K562 (cell line): ENCODE data around the gene FAM174C. TPM values are rescaled to one million over a fixed set of nuclear protein-coding genes. Genes with fewer than 3 reads are reported as not detected.

ENCODE experiments used
- ATAC-seq: fragments of 200-7000 bp; cut with Tn5 transposase; 3 replicates; pipeline ENCODE4 v1.9.1; 2020; ENCODE audit warnings: moderate library complexity
- BruUV-seq: library from RNA; stranded (reverse); fragments of 400-500 nt; replicated peaks from 2 replicates; lab custom pipeline; 2021; lab: Mats Ljungman, UMichigan
- CTCF ChIA-PET: fragments of 300-600 bp; formaldehyde crosslinking; extraction: SDS; loops from one replicate; lab custom pipeline; 2021; ENCODE audit warnings: low intra/inter-chr PET ratio; lab: Yijun Ruan, JAX
- POLR2A ChIA-PET: fragments of 300-600, 350-650 bp; sonication (Branson Sonifier 250); formaldehyde crosslinking; extraction: SDS; loops from one replicate; lab custom pipeline; 2021; ENCODE audit warnings: antibody characterized with exemption, inconsistent platforms; lab: Yijun Ruan, JAX
- DNase-seq, 4 experiments: peaks; one replicate each; pipeline versions ENCODE4 v3.0.0 to v3.0.0-alpha.2; 2011 to 2018; ENCODE audit warnings: low spot score in 3 of 4, mixed read lengths in 3 of 4; ENCODE audit errors: extremely low read depth in 1 of 4
- FAIRE-seq: peaks from 2 replicates; lab custom pipeline; 2011; peaks lifted over from hg19 to GRCh38; lab: Jason Lieb, UNC
- H2AFZ ChIP-seq: 2 replicates; pipeline ENCODE4 v1.6.0; 2011; ENCODE audit warnings: low read depth, low read length, control low read depth, inconsistent platforms
- H3K27ac ChIP-seq: fragments of 200-600 bp; 3 replicates; pipeline ENCODE4 v1.8.0; 2011; ENCODE audit warnings: low read depth, mild to moderate bottlenecking, control low read depth, inconsistent platforms, low read length, moderate library complexity, mixed read lengths; ENCODE audit errors: extremely low read depth
- H3K27me3 ChIP-seq, 2 experiments: fragments of 300-600 bp in 1 of 2; 2 replicates in 1 of 2; 3 replicates in 1 of 2; pipeline versions ENCODE4 v1.6.0 to v1.8.0; 2011; ENCODE audit warnings: inconsistent platforms in 2 of 2, low read length in 2 of 2, mild to moderate bottlenecking in 1 of 2, mixed read lengths in 1 of 2, moderate library complexity in 1 of 2; ENCODE audit not compliant: control insufficient read depth in 2 of 2, insufficient read depth in 2 of 2
- H3K36me3 ChIP-seq: fragments of 300-600 bp; 3 replicates; pipeline ENCODE4 v1.8.0; 2011; ENCODE audit warnings: mild to moderate bottlenecking, low read length, inconsistent platforms; ENCODE audit not compliant: control insufficient read depth, insufficient read depth
- H3K4me1 ChIP-seq, 2 experiments: fragments of 200-600 bp in 1 of 2; replicated peaks in 1 of 2; 2 replicates in 1 of 2; 3 replicates in 1 of 2; pipeline versions ENCODE4 v1.5.1 to v1.8.0; 2011; ENCODE audit warnings: inconsistent platforms in 2 of 2, low read length in 2 of 2, mild to moderate bottlenecking in 1 of 2, mixed read lengths in 1 of 2, moderate library complexity in 1 of 2; ENCODE audit not compliant: control insufficient read depth in 2 of 2, insufficient read depth in 2 of 2
- H3K4me2 ChIP-seq: 2 replicates; pipeline ENCODE4 v1.6.1; 2011; ENCODE audit warnings: low read length, control low read depth, inconsistent platforms, mixed read lengths; ENCODE audit not compliant: insufficient read depth
- H3K4me3 ChIP-seq: fragments of 200-600 bp; sonication (generic), shearing (Covaris generic); 2 replicates; pipeline ENCODE4 v1.5.1; 2016; ENCODE audit warnings: control low read depth, inconsistent platforms
- H3K79me2 ChIP-seq: fragments of 200-600 bp; 3 replicates; pipeline ENCODE4 v1.8.0; 2011; ENCODE audit warnings: low read length, inconsistent platforms; ENCODE audit not compliant: control insufficient read depth, insufficient read depth
- H3K9ac ChIP-seq, 2 experiments: 2 replicates each; pipeline versions ENCODE4 v1.6.0 to v1.6.1; 2011; ENCODE audit warnings: low read depth in 2 of 2, low read length in 2 of 2, control low read depth in 1 of 2, inconsistent platforms in 1 of 2, mild to moderate bottlenecking in 1 of 2, mixed read lengths in 1 of 2; ENCODE audit not compliant: insufficient read depth in 1 of 2
- H3K9me1 ChIP-seq: one replicate; pipeline ENCODE4 v1.6.0; 2011; ENCODE audit warnings: inconsistent platforms, mild to moderate bottlenecking, low read length, moderate library complexity; ENCODE audit not compliant: control insufficient read depth, insufficient read depth
- H3K9me3 ChIP-seq: replicated peaks from 2 replicates; pipeline ENCODE4 v1.5.1; 2011; ENCODE audit warnings: low read depth, low read length, inconsistent platforms; ENCODE audit not compliant: control insufficient read depth, insufficient read depth
- H4K20me1 ChIP-seq: replicated peaks from 2 replicates; pipeline ENCODE4 v1.6.1; 2011; ENCODE audit warnings: low read length, inconsistent platforms, mixed read lengths; ENCODE audit not compliant: control insufficient read depth, insufficient read depth
- BRF1 ChIP-seq: IDR thresholded peaks from 3 replicates; pipeline ENCODE4 v1.6.1; 2011; ENCODE audit warnings: borderline replicate concordance, mild to moderate bottlenecking; ENCODE audit not compliant: insufficient read length; ENCODE audit errors: extremely low read depth
- IRF2 ChIP-seq: sonication (generic); formaldehyde crosslinking; IDR thresholded peaks from 2 replicates; pipeline ENCODE4 v1.8.1; 2022; ENCODE audit warnings: mild to moderate bottlenecking, missing genetic modification reagents
- PCBP1 ChIP-seq: fragments of 200-400 bp; formaldehyde crosslinking; IDR thresholded peaks from 2 replicates; pipeline ENCODE4 v1.6.1; 2018; ENCODE audit warnings: mild to moderate bottlenecking, low read depth, low read length; ENCODE audit not compliant: poor library complexity, severe bottlenecking
- POLR2G ChIP-seq: fragments of 200-400 bp; formaldehyde crosslinking; IDR thresholded peaks from 2 replicates; pipeline ENCODE4 v1.6.1; 2017; ENCODE audit warnings: low read depth, mild to moderate bottlenecking, antibody characterized with exemption, low read length, moderate library complexity
- RBFOX2 ChIP-seq: fragments of 200-400 bp; formaldehyde crosslinking; IDR thresholded peaks from 2 replicates; pipeline ENCODE4 v1.6.1; 2017; ENCODE audit warnings: low read depth, mild to moderate bottlenecking, low read length, moderate library complexity
- SIX5 ChIP-seq, 2 experiments: IDR thresholded peaks; 2 replicates each; pipeline ENCODE4 v1.6.1; 2011; ENCODE audit warnings: low read length in 2 of 2, borderline replicate concordance in 1 of 2, low read depth in 1 of 2, mild to moderate bottlenecking in 1 of 2, moderate library complexity in 1 of 2; ENCODE audit not compliant: insufficient read depth in 1 of 2
- STAT6 ChIP-seq: sonication (generic); formaldehyde crosslinking; IDR thresholded peaks from 2 replicates; pipeline ENCODE4 v1.8.1; 2023; ENCODE audit warnings: mild to moderate bottlenecking, missing genetic modification reagents
- TAF9B ChIP-seq: fragments of 450-650 bp; IDR thresholded peaks from 2 replicates; pipeline ENCODE4 v1.6.1; 2018; ENCODE audit warnings: mild to moderate bottlenecking; ENCODE audit not compliant: partially characterized antibody
- U2AF2 ChIP-seq: fragments of 200-400 bp; formaldehyde crosslinking; optimal IDR thresholded peaks from 2 replicates; pipeline ENCODE3; 2017; ENCODE audit warnings: low read depth, mild to moderate bottlenecking, low read length
- ZNF347 ChIP-seq: fragments of 450-650 bp; formaldehyde crosslinking; IDR thresholded peaks from 2 replicates; pipeline ENCODE4 v1.4.0; 2020; ENCODE audit warnings: low read depth, mild to moderate bottlenecking, moderate library complexity
- ZNF75A ChIP-seq: fragments of 450-650 bp; formaldehyde crosslinking; IDR thresholded peaks from 2 replicates; pipeline ENCODE4 v1.4.0; 2020; ENCODE audit warnings: mild to moderate bottlenecking
- WGBS: fragments of 100-300 bp; shearing (Covaris generic); methylation state at CpG from one replicate; pipeline ENCODE4 v1.1.6; 2016; ENCODE audit warnings: low coverage, mixed read lengths; ENCODE audit not compliant: insufficient coverage; ENCODE audit errors: missing lambda C conversion rate; 5-methylcytosine and 5-hydroxymethylcytosine counted together
- in situ Hi-C: fragments of 300-500 bp; cut with MboI; formaldehyde crosslinking; loops from 4 replicates; pipeline ENCODE4 v1.15.0; 2018; ENCODE audit warnings: inconsistent platforms, mixed read lengths
- intact Hi-C: fragments of 100-400 bp; cut with micrococcal nuclease; formaldehyde crosslinking; loops from 2 replicates; pipeline ENCODE4 v1.14.2; 2022
- polyA plus RNA-seq, 8 experiments: library from polyadenylated mRNA; depleted of rRNA in 4 of 8; stranded (reverse) in 5 of 8; unstranded in 3 of 8; fragments of >200 nt; fragmentation: Nextera tagmentation in 2 of 8; fragmentation: Illumina TruSeq in 1 of 8; extraction: Ambion mirVana in 2 of 8; extraction: Trizol in 1 of 8; gene quantifications; 2 replicates each; pipeline versions ENCODE4 v1.2.1 to v1.2.3, GENCODE V29; 2011 to 2014; ENCODE audit warnings: inconsistent platforms in 1 of 8, missing spikeins in 1 of 8
- total RNA-seq, 7 experiments: library from RNA; depleted of rRNA in 6 of 7; stranded (reverse); fragments of >200 nt in 6 of 7; fragmentation: Illumina TruSeq in 2 of 7; extraction: Trizol in 2 of 7; gene quantifications; 2 replicates each; pipeline versions ENCODE4 v1.2.1 to v1.2.3, GENCODE V29; 2011 to 2021; ENCODE audit warnings: low replicate concordance in 1 of 7
- TF ChIP-seq, protein P1 (sequence below): fragments of 200-800 bp; sonication (Bioruptor generic); IDR thresholded peaks from 2 replicates; pipeline ENCODE4 v1.6.1; 2017; ENCODE audit warnings: missing genetic modification characterization, missing compliant biosample characterization

The FAM174C gene
- total and polyA plus RNA-seq, 9 of the 15 experiments (the other 6 are each of a cell fraction or from before 2014, with no cell fraction given), result 0.66 to 89.6 (median 20.3) TPM

DNA sequence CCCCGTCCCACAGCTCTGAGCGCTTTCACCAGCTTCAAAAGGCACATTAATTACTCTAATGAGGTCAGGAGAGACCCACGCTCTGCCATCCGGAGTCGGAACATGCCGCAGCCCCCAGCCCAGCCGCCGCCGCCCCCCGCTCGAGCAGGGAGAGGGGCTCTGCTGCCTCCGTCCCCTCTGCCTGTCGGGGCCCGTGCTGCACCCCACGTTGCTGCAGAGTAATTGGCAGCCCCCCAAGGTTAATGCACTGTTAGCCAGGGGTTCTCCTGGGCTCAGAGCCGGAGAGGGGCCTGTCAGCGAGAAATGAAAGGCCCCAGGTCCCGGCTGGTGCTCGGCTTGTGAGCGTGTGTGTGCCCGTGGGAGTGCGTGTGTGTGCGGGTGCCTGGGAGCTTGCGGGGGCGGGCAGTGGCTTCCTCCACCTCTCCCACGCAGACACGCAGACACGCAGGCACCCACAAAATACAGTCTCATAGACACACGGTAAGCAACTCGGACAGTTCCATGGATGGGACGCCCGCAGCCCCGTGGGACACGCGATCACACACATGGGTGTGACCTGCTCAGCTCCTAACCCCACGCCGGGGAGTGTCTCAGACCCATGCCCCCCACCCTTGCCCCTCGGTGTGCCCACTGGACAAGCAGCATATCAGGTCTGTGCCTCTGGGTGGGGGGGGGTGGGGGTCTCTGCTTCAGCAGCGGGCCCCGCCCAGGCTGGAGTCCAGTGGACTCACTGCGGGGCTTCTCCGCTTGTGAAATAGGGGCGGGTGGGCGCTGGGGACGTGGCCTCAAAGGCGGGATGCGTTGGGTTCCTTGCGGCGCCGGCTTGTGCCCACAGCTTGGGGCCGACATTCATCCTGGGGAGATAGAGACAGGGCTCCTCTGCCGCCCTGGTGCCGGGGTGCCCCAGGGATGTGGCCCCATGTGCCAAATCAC lies 5.6 kb downstream of the FAM174C start:
- no peaks in the 10 kb centered on the region for H3K9me3 ChIP-seq
- peak overlapping the region in 1 of 2 experiments; percentile 21; a peak in 1 of 4 replicates for H3K9ac ChIP-seq
- no peaks in the 10 kb centered on the region for H3K9me1 ChIP-seq
- H3K27me3 ChIP-seq, result peaks cover 9 to 11% of the 10 kb centered on the region in 2 experiments; a peak in 3 of 5 replicates
- H3K27ac ChIP-seq, result no peak overlapping the region
- intact Hi-C loops, result no loop called here
- no peak overlapping the region for H3K4me3 ChIP-seq
- H3K4me2 ChIP-seq, result no peak overlapping the region
- no peak for ATAC-seq
- no TSS peak for BruUV-seq
- ChIA-PET POLR2A (interaction anchor here (2.4 kb wide), 1 partner anchor 12 kb away, joined by 21 read pairs; the partner anchor contains the start of gene CIRBP), CTCF (interaction anchor here (1.5 kb wide), 1 partner anchor 91 kb away, joined by 7 read pairs; no protein-coding TSS in a partner anchor)
- WGBS, result 75% methylated on average over 25 of the region's 53 CpGs
- peaks cover 41% of the 10 kb centered on the region; the same call in 2 of the 3 replicates for H3K36me3 ChIP-seq
- H2AFZ ChIP-seq, result no peak overlapping the region
- H3K79me2 ChIP-seq, result peaks cover 16% of the 10 kb centered on the region
- DNase-seq, result no peak
- in situ Hi-C loops, result no loop called here
- peaks cover 11 to 79% of the 10 kb centered on the region in 2 experiments; a peak in 3 of 5 replicates for H3K4me1 ChIP-seq
- no peak for FAIRE-seq
- H4K20me1 ChIP-seq, result peaks cover 20% of the 10 kb centered on the region
- TF ChIP-seq PCBP1, result peak; percentile 4
- no peak for TF ChIP-seq ZNF75A
- no peak for TF ChIP-seq TAF9B
- no peak for TF ChIP-seq ZNF347 (CRISPR knock-in tag)
- TF ChIP-seq RBFOX2, result peak; percentile 33; the same call in 1 of the 2 replicates
- TF ChIP-seq BRF1, result no peak
- no peak for TF ChIP-seq SIX5 (IDR thresholded peaks at IDR 0.05; ENCODE audit: borderline replicate concordance in 1 of 2, insufficient read depth in 1 of 2, low read depth in 1 of 2, low read length in 2 of 2)
- TF ChIP-seq POLR2G, result peak; percentile 63
- no peak for TF ChIP-seq IRF2 (CRISPR knock-in tag)
- no peak for TF ChIP-seq STAT6 (CRISPR knock-in tag)
- TF ChIP-seq, protein P1, sequence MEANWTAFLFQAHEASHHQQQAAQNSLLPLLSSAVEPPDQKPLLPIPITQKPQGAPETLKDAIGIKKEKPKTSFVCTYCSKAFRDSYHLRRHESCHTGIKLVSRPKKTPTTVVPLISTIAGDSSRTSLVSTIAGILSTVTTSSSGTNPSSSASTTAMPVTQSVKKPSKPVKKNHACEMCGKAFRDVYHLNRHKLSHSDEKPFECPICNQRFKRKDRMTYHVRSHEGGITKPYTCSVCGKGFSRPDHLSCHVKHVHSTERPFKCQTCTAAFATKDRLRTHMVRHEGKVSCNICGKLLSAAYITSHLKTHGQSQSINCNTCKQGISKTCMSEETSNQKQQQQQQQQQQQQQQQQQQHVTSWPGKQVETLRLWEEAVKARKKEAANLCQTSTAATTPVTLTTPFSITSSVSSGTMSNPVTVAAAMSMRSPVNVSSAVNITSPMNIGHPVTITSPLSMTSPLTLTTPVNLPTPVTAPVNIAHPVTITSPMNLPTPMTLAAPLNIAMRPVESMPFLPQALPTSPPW (CRISPR knock-in tag), result no peak
- no peak for TF ChIP-seq U2AF2
